Neural cell (in vitro differentiated cells): Measurements from ENCODE around the gene CMTR2. TPM values are rescaled to one million over a fixed set of nuclear protein-coding genes. Genes with fewer than 3 reads are reported as not detected.

Source experiments
- H2AFZ ChIP-seq: fragments of 200-600, 300-800 bp; sonication (generic), shearing (Covaris generic); 2 replicates; pipeline ENCODE4 v1.6.0; 2014; ENCODE audit warnings: low read depth, mild to moderate bottlenecking, antibody characterized with exemption, low read length, moderate library complexity
- H3F3A ChIP-seq: fragments of 200-600 bp; shearing (Covaris generic); 2 replicates; pipeline ENCODE4 v1.6.1; 2016; ENCODE audit warnings: mild to moderate bottlenecking, moderate library complexity, mixed read lengths, antibody characterized with exemption, low read length; ENCODE audit not compliant: insufficient read depth, poor library complexity, severe bottlenecking
- H3K27ac ChIP-seq: fragments of 200-600, 300-800 bp; sonication (generic), shearing (Covaris generic); 2 replicates; pipeline ENCODE4 v1.5.1; 2014; ENCODE audit warnings: mild to moderate bottlenecking, low read length, moderate library complexity
- H3K27me3 ChIP-seq: fragments of 300-800, 200-600 bp; sonication (generic), shearing (Covaris generic); 2 replicates; pipeline ENCODE4 v1.6.0; 2014; ENCODE audit warnings: mild to moderate bottlenecking, low read depth, low read length, moderate library complexity; ENCODE audit not compliant: insufficient read depth
- H3K36me3 ChIP-seq: fragments of 300-800, 200-600 bp; sonication (generic), shearing (Covaris generic); 2 replicates; pipeline ENCODE4 v1.5.1; 2014; ENCODE audit warnings: mild to moderate bottlenecking, antibody characterized with exemption, low read length, moderate library complexity; ENCODE audit not compliant: insufficient read depth
- H3K4me2 ChIP-seq: fragments of 300-800, 200-600 bp; sonication (generic), shearing (Covaris generic); 2 replicates; pipeline ENCODE4 v1.6.0; 2014; ENCODE audit warnings: mild to moderate bottlenecking, low read length
- H3K4me3 ChIP-seq: fragments of 300-800, 200-600 bp; sonication (generic), shearing (Covaris generic); 2 replicates; pipeline ENCODE4 v1.5.1; 2014; ENCODE audit warnings: mild to moderate bottlenecking, low read length, moderate library complexity
- H3K79me2 ChIP-seq: fragments of 200-600 bp; shearing (Covaris generic); replicated peaks from 2 replicates; pipeline ENCODE4 v1.6.0; 2014; ENCODE audit warnings: mild to moderate bottlenecking, low read length, moderate library complexity; ENCODE audit not compliant: insufficient read depth
- H3K9ac ChIP-seq: fragments of 300-800, 200-600 bp; sonication (generic), shearing (Covaris generic); 2 replicates; pipeline ENCODE4 v1.6.1; 2016; ENCODE audit warnings: mild to moderate bottlenecking, low read length, mixed read lengths
- H3K9me2 ChIP-seq: fragments of 200-600 bp; shearing (Covaris generic); 2 replicates; pipeline ENCODE4 v1.6.1; 2016; ENCODE audit warnings: mild to moderate bottlenecking, low read length, mixed read lengths; ENCODE audit not compliant: insufficient read depth
- H3K9me3 ChIP-seq: fragments of 200-600, 300-800 bp; sonication (generic), shearing (Covaris generic); 2 replicates; pipeline ENCODE4 v1.6.1; 2016; ENCODE audit warnings: mild to moderate bottlenecking, mixed run types, low read length, moderate library complexity, mixed read lengths
- H4K20me1 ChIP-seq: fragments of 200-600 bp; shearing (Covaris generic); 2 replicates; pipeline ENCODE4 v1.6.1; 2016; ENCODE audit warnings: mild to moderate bottlenecking, mixed run types; ENCODE audit not compliant: insufficient read depth
- EP300 ChIP-seq: fragments of 450-650 bp; conservative IDR thresholded peaks from 2 replicates; pipeline ENCODE4 v1.6.1; 2014; ENCODE audit warnings: antibody characterized with exemption, mild to moderate bottlenecking, moderate library complexity; ENCODE audit not compliant: poor library complexity, severe bottlenecking
- EZH2 ChIP-seq: fragments of 200-600, 300-800 bp; shearing (Covaris generic), sonication (generic); IDR thresholded peaks from 2 replicates; pipeline ENCODE4 v1.6.1; 2014; ENCODE audit warnings: antibody characterized with exemption, low read length, borderline replicate concordance, mild to moderate bottlenecking; ENCODE audit not compliant: insufficient read depth, poor library complexity, severe bottlenecking
- MXI1 ChIP-seq: fragments of 450-650 bp; conservative IDR thresholded peaks from 2 replicates; pipeline ENCODE4 v1.6.1; 2014; ENCODE audit warnings: antibody characterized with exemption, mild to moderate bottlenecking; ENCODE audit not compliant: poor library complexity, severe bottlenecking
- POLR2AphosphoS5 ChIP-seq: IDR thresholded peaks from 2 replicates; pipeline ENCODE4 v1.6.1; 2012
- RAD21 ChIP-seq: fragments of 450-650 bp; conservative IDR thresholded peaks from 2 replicates; pipeline ENCODE4 v1.6.1; 2014; ENCODE audit warnings: antibody characterized with exemption, mild to moderate bottlenecking, moderate library complexity
- SMC3 ChIP-seq: fragments of 450-650 bp; conservative IDR thresholded peaks from 2 replicates; pipeline ENCODE4 v1.6.1; 2014; ENCODE audit warnings: antibody characterized with exemption, mild to moderate bottlenecking, moderate library complexity; ENCODE audit not compliant: poor library complexity
- TAF1 ChIP-seq: IDR thresholded peaks from 2 replicates; pipeline ENCODE4 v1.6.1; 2012; ENCODE audit warnings: low read depth
- polyA plus RNA-seq: library from polyadenylated mRNA; depleted of rRNA; stranded (reverse); fragments of >200 nt; gene quantifications from 2 replicates; pipeline ENCODE4 v1.2.3, GENCODE V29; 2014
- TF ChIP-seq, protein P1 (sequence below): IDR thresholded peaks from 2 replicates; pipeline ENCODE4 v1.6.1; 2012; ENCODE audit warnings: borderline replicate concordance
- TF ChIP-seq, protein P2 (sequence below): fragments of 450-650 bp; IDR thresholded peaks from 2 replicates; pipeline ENCODE4 v1.5.1; 2014; ENCODE audit warnings: antibody characterized with exemption, mild to moderate bottlenecking, moderate library complexity; ENCODE audit not compliant: poor library complexity, severe bottlenecking

The CMTR2 gene
- polyA plus RNA-seq, 1 donor from 2014 or later = 46.9 TPM

DNA sequence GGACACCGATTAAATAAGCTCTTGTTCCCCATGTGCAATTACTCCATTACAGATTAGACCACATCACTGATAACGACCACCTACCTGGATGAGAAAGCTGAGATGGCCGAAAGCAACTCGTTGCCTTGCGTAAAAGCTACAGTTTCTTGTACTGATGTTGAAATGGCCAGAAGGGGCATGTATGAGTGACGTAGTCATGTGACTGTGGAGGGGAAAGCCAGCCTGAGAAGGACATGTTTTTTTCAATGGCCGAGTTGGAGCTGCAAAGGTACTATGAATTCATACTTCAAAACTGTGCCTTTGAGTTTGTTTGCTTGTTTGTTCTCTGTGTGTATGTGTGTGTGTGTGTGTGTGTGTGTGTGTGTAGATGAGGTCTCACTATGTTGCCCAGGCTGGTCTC lies 41.7 kb downstream of the CMTR2 start:
- Histone ChIP-seq H2AFZ (no peak overlapping the region), H3K4me2 (no peak overlapping the region), H3K79me2 (no peaks in the 10 kb centered on the region), H3K4me3 (no peak overlapping the region), H4K20me1 (no peaks in the 10 kb centered on the region), H3K9me3 (no peaks in the 10 kb centered on the region), H3K27ac (no peak overlapping the region), H3K9me2 (no peaks in the 10 kb centered on the region), H3K9ac (no peak overlapping the region), H3K27me3 (no peaks in the 10 kb centered on the region), H3K36me3 (no peaks in the 10 kb centered on the region), H3F3A (no peaks in the 10 kb centered on the region)
- TF ChIP-seq RAD21 = no peak
- TF ChIP-seq POLR2AphosphoS5 = no peak
- no peak for TF ChIP-seq MXI1
- TF ChIP-seq, protein P1, sequence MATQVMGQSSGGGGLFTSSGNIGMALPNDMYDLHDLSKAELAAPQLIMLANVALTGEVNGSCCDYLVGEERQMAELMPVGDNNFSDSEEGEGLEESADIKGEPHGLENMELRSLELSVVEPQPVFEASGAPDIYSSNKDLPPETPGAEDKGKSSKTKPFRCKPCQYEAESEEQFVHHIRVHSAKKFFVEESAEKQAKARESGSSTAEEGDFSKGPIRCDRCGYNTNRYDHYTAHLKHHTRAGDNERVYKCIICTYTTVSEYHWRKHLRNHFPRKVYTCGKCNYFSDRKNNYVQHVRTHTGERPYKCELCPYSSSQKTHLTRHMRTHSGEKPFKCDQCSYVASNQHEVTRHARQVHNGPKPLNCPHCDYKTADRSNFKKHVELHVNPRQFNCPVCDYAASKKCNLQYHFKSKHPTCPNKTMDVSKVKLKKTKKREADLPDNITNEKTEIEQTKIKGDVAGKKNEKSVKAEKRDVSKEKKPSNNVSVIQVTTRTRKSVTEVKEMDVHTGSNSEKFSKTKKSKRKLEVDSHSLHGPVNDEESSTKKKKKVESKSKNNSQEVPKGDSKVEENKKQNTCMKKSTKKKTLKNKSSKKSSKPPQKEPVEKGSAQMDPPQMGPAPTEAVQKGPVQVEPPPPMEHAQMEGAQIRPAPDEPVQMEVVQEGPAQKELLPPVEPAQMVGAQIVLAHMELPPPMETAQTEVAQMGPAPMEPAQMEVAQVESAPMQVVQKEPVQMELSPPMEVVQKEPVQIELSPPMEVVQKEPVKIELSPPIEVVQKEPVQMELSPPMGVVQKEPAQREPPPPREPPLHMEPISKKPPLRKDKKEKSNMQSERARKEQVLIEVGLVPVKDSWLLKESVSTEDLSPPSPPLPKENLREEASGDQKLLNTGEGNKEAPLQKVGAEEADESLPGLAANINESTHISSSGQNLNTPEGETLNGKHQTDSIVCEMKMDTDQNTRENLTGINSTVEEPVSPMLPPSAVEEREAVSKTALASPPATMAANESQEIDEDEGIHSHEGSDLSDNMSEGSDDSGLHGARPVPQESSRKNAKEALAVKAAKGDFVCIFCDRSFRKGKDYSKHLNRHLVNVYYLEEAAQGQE = no peak

DNA sequence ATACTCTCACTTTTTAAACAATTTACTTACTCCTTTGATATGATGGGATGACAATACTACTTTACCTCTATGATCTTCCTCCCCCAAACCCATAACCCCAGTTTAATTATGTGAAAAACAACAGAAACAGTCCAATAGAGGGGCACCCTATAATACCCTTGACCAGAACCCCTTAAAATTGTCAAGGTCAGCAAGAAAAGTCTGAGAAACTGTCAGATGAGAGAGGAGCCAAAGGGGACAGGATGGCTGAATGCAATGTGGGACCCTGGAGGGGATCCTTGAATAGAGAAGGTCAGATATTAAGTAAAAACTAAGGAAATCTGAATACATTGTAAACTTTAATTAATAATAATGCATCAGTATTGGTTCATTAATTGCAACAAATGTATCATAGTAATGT lies 42.9 kb downstream of the CMTR2 start:
- Histone ChIP-seq H2AFZ (no peak overlapping the region), H3F3A (no peaks in the 10 kb centered on the region), H4K20me1 (no peaks in the 10 kb centered on the region), H3K27ac (no peak overlapping the region), H3K9me3 (no peaks in the 10 kb centered on the region), H3K9me2 (no peaks in the 10 kb centered on the region), H3K27me3 (no peaks in the 10 kb centered on the region), H3K4me2 (no peak overlapping the region), H3K36me3 (no peaks in the 10 kb centered on the region), H3K9ac (no peak overlapping the region), H3K4me3 (no peak overlapping the region), H3K79me2 (no peaks in the 10 kb centered on the region)
- TF ChIP-seq, protein P2, sequence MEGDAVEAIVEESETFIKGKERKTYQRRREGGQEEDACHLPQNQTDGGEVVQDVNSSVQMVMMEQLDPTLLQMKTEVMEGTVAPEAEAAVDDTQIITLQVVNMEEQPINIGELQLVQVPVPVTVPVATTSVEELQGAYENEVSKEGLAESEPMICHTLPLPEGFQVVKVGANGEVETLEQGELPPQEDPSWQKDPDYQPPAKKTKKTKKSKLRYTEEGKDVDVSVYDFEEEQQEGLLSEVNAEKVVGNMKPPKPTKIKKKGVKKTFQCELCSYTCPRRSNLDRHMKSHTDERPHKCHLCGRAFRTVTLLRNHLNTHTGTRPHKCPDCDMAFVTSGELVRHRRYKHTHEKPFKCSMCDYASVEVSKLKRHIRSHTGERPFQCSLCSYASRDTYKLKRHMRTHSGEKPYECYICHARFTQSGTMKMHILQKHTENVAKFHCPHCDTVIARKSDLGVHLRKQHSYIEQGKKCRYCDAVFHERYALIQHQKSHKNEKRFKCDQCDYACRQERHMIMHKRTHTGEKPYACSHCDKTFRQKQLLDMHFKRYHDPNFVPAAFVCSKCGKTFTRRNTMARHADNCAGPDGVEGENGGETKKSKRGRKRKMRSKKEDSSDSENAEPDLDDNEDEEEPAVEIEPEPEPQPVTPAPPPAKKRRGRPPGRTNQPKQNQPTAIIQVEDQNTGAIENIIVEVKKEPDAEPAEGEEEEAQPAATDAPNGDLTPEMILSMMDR = no peak
- TF ChIP-seq SMC3 (no peak), RAD21 (no peak), MXI1 (no peak), TAF1 (no peak), EP300 (no peak), POLR2AphosphoS5 (no peak), EZH2 (no peak)
- TF ChIP-seq, protein P1 = no peak
